ENCODE data around the gene HEATR5B. TPM values are rescaled to one million over a fixed set of nuclear protein-coding genes. Genes with fewer than 3 reads are reported as not detected.

Gene HEATR5B
- polyA plus RNA-seq, 1 experiment: 17.8 TPM

DNA sequence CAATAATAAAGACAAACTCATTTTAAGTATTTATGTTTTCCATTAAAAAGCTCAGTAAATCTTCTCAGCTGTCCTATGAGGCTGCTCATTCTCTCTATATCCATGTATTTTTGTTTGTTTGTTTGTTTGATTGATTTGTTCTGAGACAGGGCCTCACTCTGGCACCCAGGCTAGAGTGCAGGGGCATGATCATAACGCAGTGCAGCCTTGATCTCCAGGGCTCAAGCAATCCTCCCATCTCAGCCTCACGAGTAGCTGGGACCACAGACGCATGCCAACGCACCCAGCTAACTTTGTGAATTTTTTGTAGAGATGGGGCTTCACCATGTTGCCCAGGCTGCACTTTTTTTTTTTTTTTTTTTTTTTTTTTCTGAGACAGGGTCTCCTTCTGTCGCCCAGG, 123.4 kb downstream of the HEATR5B start:
- H3K9me3 ChIP-seq (ENCODE audit: control insufficient read depth, insufficient read depth, low read length): no peaks in the 10 kb centered on the region
- no peak overlapping the region for H3K27ac ChIP-seq (ENCODE audit: low read depth, low read length)
- no peak for DNase-seq (ENCODE audit: low read depth, low spot score)
- no peak for TF ChIP-seq CTCF (IDR thresholded peaks at IDR 0.05; ENCODE audit: low read depth, low read length)
- POLR2A ChIA-PET: no interaction called here
- CTCF ChIA-PET: interaction anchor here (1.8 kb wide), 1 partner anchor 175 kb away, joined by 7 read pairs; no protein-coding TSS in a partner anchor
- no peak overlapping the region for H3K4me3 ChIP-seq (ENCODE audit: low read depth, low read length)
- no peaks in the 10 kb centered on the region for H3K27me3 ChIP-seq (ENCODE audit: control insufficient read depth, insufficient read depth, low read length)

DNA sequence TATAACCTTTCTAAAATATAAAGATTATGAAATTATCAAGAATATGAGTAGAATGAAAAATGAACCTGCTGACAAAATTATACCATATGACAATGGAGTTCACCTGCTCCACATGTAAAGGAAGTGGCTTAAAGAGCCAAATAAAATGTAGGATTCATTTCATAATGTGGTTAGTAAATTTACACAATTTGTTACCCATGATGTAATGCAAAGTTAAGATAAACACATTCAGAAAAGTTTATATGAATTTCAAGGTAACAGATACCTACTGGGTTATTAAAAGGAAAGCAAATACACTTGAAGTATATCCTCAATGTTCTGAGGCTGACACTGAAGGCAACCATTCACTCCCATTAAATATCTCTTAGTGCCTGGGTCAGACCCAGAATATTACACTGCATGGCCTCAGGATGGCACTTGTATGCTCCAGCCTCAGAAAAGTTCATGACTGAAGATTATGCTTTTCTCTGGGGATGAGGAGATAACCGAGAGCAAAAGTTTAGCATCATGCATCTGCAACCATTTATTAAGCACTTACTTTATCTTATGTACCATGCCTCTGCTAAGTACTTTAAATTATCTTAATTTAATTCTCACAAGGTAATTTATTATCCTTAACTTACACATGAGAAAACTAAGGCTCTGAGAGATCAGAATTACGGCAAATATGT, 124.0 kb downstream of the HEATR5B start:
- POLR2A ChIA-PET: no interaction called here
- no peak for TF ChIP-seq CTCF (IDR thresholded peaks at IDR 0.05; ENCODE audit: low read depth, low read length)
- no peaks in the 10 kb centered on the region for H3K9me3 ChIP-seq (ENCODE audit: control insufficient read depth, insufficient read depth, low read length)
- CTCF ChIA-PET: interaction anchor here (1.8 kb wide), 1 partner anchor 174 kb away, joined by 7 read pairs; no protein-coding TSS in a partner anchor
- DNase-seq (ENCODE audit: low read depth, low spot score): no peak
- H3K27ac ChIP-seq (ENCODE audit: low read depth, low read length): no peak overlapping the region
- H3K4me3 ChIP-seq (ENCODE audit: low read depth, low read length): no peak overlapping the region
- no peaks in the 10 kb centered on the region for H3K27me3 ChIP-seq (ENCODE audit: control insufficient read depth, insufficient read depth, low read length)

DNA sequence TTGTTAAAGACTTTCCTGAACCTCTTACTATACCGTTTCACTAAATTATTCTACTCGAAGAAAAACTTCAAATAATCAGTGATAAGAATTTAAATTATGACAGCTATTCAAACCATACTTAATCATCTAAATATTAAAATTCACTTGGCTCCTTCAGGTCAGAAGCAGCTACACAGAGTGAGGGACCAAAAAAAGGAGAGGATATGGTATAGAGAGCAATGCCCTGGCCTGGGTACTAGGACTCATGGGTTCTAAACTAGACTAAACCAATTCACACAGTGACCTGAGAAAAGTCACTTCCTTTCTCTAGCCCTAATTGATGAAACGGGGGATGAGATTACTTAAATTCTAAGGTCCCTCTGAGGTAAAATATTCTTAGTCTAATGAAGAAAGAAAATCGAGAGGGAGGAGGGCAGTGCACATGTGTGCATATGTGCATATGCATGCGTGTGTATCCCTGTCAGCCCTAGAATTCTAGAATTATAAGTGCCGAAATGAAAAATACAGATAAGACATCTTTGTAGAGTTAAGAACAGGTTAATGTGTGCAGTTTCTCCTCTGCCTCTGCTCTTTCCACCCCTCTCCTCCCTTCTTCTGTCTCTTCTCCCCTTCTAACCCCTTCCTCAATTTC, 129.1 kb downstream of the HEATR5B start:
- no peak overlapping the region for H3K27ac ChIP-seq (ENCODE audit: low read depth, low read length)
- TF ChIP-seq CTCF (IDR thresholded peaks at IDR 0.05; ENCODE audit: low read depth, low read length): no peak
- ChIA-PET CTCF (interaction anchor here (0.6 kb wide), 2 partner anchors 14 to 72 kb away, joined by 3 to 5 read pairs; no protein-coding TSS in a partner anchor), POLR2A (no interaction called here)
- DNase-seq (ENCODE audit: low read depth, low spot score): no peak
- H3K27me3 ChIP-seq (ENCODE audit: control insufficient read depth, insufficient read depth, low read length): no peaks in the 10 kb centered on the region
- no peaks in the 10 kb centered on the region for H3K9me3 ChIP-seq (ENCODE audit: control insufficient read depth, insufficient read depth, low read length)
- H3K4me3 ChIP-seq (ENCODE audit: low read depth, low read length): no peak overlapping the region

- Histone ChIP-seq H3K9me3 (ENCODE audit: control insufficient read depth, insufficient read depth, low read length) (no peaks in the 10 kb centered on the region), H3K4me3 (ENCODE audit: low read depth, low read length) (no peak overlapping the region), H3K27ac (ENCODE audit: low read depth, low read length) (no peak overlapping the region), H3K27me3 (ENCODE audit: control insufficient read depth, insufficient read depth, low read length) (no peaks in the 10 kb centered on the region)
- POLR2A ChIA-PET: no interaction called here
- no peak for DNase-seq (ENCODE audit: low read depth, low spot score)
- CTCF ChIA-PET: interaction anchor here (0.6 to 0.7 kb wide), 2 partner anchors 16 to 167 kb away, joined by 4 to 5 read pairs; no protein-coding TSS in a partner anchor
- TF ChIP-seq CTCF (IDR thresholded peaks at IDR 0.05; ENCODE audit: low read depth, low read length): no peak
Measured at GRCh38 chr2:36952748-36953197, 131.4 kb downstream of the HEATR5B start.

DNA sequence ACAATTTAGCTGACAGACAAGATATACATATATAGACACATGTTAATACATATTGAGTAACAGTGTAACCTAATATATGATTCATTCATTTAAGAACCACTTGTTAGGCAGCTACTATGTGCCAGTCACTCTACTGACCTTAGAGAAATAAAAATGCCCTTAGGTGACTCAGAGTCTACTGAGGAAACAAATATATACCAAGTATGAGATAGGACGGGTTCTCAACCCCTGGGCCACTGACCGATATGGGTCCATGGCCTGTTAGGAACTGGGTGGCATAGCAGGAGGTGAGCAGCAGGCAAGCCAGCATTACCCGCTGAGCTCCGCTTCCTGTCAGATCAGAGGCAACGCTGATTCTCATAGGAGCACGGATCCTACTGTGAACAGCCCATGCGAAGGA, 132.6 kb downstream of the HEATR5B start:
- no peak for TF ChIP-seq CTCF (IDR thresholded peaks at IDR 0.05; ENCODE audit: low read depth, low read length)

More for the DNA sequence above, 132.6 kb downstream of the HEATR5B start:
- Histone ChIP-seq H3K4me3 (ENCODE audit: low read depth, low read length) (no peak overlapping the region), H3K9me3 (ENCODE audit: control insufficient read depth, insufficient read depth, low read length) (no peaks in the 10 kb centered on the region), H3K27me3 (ENCODE audit: control insufficient read depth, insufficient read depth, low read length) (no peaks in the 10 kb centered on the region), H3K27ac (ENCODE audit: low read depth, low read length) (no peak overlapping the region)
- POLR2A ChIA-PET: interaction anchor here (1.2 kb wide), 1 partner anchor 15 kb away, joined by 5 read pairs; the partner anchor contains the start of gene STRN
- CTCF ChIA-PET: interaction anchor here (0.5 to 1.7 kb wide), 5 partner anchors 29 to 1997 kb away, joined by 3 to 7 read pairs (median 3); no protein-coding TSS in a partner anchor
- no peak for DNase-seq (ENCODE audit: low read depth, low spot score)

Data from AG04450 (cell line).